Mammary epithelial cell (primary cell): ENCODE results near the gene CTIF.

Source experiments
- EZH2 ChIP-seq: IDR thresholded peaks from 2 replicates; pipeline ENCODE4 v1.6.1; 2012; ENCODE audit warnings: low read length, inconsistent platforms, borderline replicate concordance
- TF ChIP-seq, protein P1 (sequence below), 2 donors: IDR thresholded peaks in 1 of 2; conservative IDR thresholded peaks in 1 of 2; 2 replicates each; pipeline ENCODE4 v1.5.1; 2011 to 2012; ENCODE audit warnings: inconsistent platforms in 2 of 2, low read length in 2 of 2, mild to moderate bottlenecking in 2 of 2, control low read depth in 1 of 2, low read depth in 1 of 2; ENCODE audit not compliant: insufficient read depth in 1 of 2; ENCODE audit errors: extremely low read depth in 1 of 2

DNA sequence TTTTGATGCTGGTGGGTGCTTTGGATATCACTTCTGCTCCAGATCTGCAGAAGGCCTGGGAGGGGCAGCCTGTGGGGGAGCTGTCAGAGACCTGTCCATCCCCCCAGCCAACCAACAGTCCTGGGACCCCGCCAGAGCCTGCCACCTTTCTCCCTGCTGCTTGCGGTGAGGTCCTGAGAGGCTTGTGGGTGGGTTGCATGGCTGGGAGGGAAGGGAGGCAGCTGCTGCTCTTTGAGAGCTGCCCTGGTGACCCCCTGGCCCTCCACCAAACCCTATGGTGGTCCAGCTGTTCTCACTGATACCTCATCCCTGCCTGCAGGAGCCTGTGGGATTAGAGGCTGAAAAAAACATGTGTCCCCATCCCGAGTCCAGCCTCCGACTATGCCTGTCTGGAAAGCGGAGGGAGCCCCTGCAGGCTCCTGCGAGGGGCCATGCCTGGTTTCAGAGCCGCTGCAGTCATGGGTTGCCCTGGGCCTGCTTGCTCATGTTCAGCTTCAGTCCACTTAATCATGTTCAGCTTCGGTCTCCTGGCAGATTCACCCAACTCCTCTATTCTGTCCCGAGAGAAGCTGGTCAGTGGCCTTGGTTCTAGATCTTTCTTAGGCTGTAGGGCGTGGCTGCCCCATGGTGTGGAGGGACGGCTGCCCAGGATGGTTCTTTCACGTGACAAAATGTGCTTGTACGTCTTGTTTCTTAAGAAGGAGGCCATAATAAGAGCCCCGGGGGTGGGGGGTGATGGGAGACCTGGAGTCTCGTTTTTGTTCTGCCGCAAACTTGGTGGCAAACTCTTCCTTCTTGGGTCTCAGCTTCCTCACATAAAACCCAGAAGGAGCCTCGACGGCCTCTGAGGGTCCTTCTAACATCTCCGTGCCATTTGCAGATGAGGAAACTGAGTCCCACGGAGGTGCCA, 98.5 kb downstream of the CTIF start:
- TF ChIP-seq, protein P1, sequence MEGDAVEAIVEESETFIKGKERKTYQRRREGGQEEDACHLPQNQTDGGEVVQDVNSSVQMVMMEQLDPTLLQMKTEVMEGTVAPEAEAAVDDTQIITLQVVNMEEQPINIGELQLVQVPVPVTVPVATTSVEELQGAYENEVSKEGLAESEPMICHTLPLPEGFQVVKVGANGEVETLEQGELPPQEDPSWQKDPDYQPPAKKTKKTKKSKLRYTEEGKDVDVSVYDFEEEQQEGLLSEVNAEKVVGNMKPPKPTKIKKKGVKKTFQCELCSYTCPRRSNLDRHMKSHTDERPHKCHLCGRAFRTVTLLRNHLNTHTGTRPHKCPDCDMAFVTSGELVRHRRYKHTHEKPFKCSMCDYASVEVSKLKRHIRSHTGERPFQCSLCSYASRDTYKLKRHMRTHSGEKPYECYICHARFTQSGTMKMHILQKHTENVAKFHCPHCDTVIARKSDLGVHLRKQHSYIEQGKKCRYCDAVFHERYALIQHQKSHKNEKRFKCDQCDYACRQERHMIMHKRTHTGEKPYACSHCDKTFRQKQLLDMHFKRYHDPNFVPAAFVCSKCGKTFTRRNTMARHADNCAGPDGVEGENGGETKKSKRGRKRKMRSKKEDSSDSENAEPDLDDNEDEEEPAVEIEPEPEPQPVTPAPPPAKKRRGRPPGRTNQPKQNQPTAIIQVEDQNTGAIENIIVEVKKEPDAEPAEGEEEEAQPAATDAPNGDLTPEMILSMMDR (conservative IDR thresholded peaks at IDR 0.05 in 1 of 2, IDR thresholded peaks at IDR 0.05 in 1 of 2; ENCODE audit: extremely low read depth in 1 of 2, insufficient read depth in 1 of 2, low read depth in 1 of 2, low read length in 2 of 2) = no peak
- TF ChIP-seq EZH2 = no peak
